ENCODE data around the gene BBS5. TPM values are rescaled to one million over a fixed set of nuclear protein-coding genes. Genes with fewer than 3 reads are reported as not detected.

BBS5 gene
- total and polyA plus RNA-seq, 2 experiments from 2014 or later, result 0.10 to 0.36 TPM

- Mint-ChIP-seq H3K9me3 (no peaks in the 10 kb centered on the region), H3K36me3 (ENCODE audit: low read depth) (no peaks in the 10 kb centered on the region), H3K4me3 (no peak overlapping the region), H3K27ac (no peak overlapping the region), H3K27me3 (ENCODE audit: insufficient read depth, low read depth, poor library complexity) (no peaks in the 10 kb centered on the region), H3K4me1 (no peaks in the 10 kb centered on the region)
- Histone ChIP-seq H3K4me2 (no peak overlapping the region), H3K36me3 (ENCODE audit: insufficient read depth) (no peaks in the 10 kb centered on the region), H4K20me1 (replicated peaks; ENCODE audit: insufficient read depth) (no peaks in the 10 kb centered on the region), H3K27ac (ENCODE audit: low read depth) (no peak overlapping the region), H3F3A (replicated peaks; ENCODE audit: low read depth) (no peaks in the 10 kb centered on the region; the same call in 1 of the 2 replicates), H3K4me3 (no peak overlapping the region), H3K27me3 (ENCODE audit: insufficient read depth) (no peaks in the 10 kb centered on the region), H3K4me1 (ENCODE audit: insufficient read depth) (no peaks in the 10 kb centered on the region), H3K79me2 (replicated peaks; ENCODE audit: insufficient read depth) (no peaks in the 10 kb centered on the region), H2AFZ (no peak overlapping the region), H3K9me2 (ENCODE audit: insufficient read depth) (no peaks in the 10 kb centered on the region)
- no peak for TF ChIP-seq CREB1 (CRISPR knock-in tag; IDR thresholded peaks at IDR 0.05; ENCODE audit: low read depth)
- no peak for TF ChIP-seq ZNF114 (CRISPR knock-in tag; IDR thresholded peaks at IDR 0.05)
- no peak for TF ChIP-seq ETS1 (IDR thresholded peaks at IDR 0.05)
- TF ChIP-seq EZH2 (IDR thresholded peaks at IDR 0.05; ENCODE audit: low read depth, unreplicated experiment), result no peak
- TF ChIP-seq ZNF331 (CRISPR knock-in tag; IDR thresholded peaks at IDR 0.05; ENCODE audit: low read depth), result no peak
- no peak for TF ChIP-seq NANOG (IDR thresholded peaks at IDR 0.05; ENCODE audit: borderline replicate concordance)
- TF ChIP-seq CTCF (conservative IDR thresholded peaks at IDR 0.05; ENCODE audit: low read depth in 2 of 2), result no peak
- TF ChIP-seq POLR2AphosphoS5 (IDR thresholded peaks at IDR 0.05; ENCODE audit: low read depth), result no peak
- TF ChIP-seq JUNB (IDR thresholded peaks at IDR 0.05; ENCODE audit: unreplicated experiment), result no peak
- TF ChIP-seq EZH2phosphoT487 (IDR thresholded peaks at IDR 0.05; ENCODE audit: unreplicated experiment), result no peak
- no peak for TF ChIP-seq REST (IDR thresholded peaks at IDR 0.05; ENCODE audit: unreplicated experiment)
- TF ChIP-seq STAT1 (IDR thresholded peaks at IDR 0.05; ENCODE audit: unreplicated experiment), result no peak
- TF ChIP-seq ZNF462 (CRISPR knock-in tag; IDR thresholded peaks at IDR 0.05), result no peak
- no peak for ATAC-seq
- DNase-seq (ENCODE audit: low spot score), result no peak
Measured at GRCh38 chr2:169464466-169464865, 14.8 kb upstream of the BBS5 start.

All from GM23338 (cell line).